HG03045 (cell line): ENCODE measurements around the gene CMPK2.
"Not testable (repeated sequence)": the region's sequence is repeated elsewhere in the genome, so short reads cannot be mapped to it uniquely, and the experiment has no call there.

ENCODE experiments used
- ATAC-seq: cut with Tn5 transposase; IDR thresholded peaks from one replicate; pipeline ENCODE4 v1.9.1; 2021; ENCODE audit warnings: mild to moderate bottlenecking, moderate library complexity; ENCODE audit not compliant: unreplicated experiment

CMPK2 gene

GRCh38 chr2:6880200-6880733 lies 14.6 kb upstream of the CMPK2 start:
- ATAC-seq = no peak

- no peak for ATAC-seq
These were observed 13.3 kb upstream of the CMPK2 start for GRCh38 chr2:6879011-6879410.

DNA sequence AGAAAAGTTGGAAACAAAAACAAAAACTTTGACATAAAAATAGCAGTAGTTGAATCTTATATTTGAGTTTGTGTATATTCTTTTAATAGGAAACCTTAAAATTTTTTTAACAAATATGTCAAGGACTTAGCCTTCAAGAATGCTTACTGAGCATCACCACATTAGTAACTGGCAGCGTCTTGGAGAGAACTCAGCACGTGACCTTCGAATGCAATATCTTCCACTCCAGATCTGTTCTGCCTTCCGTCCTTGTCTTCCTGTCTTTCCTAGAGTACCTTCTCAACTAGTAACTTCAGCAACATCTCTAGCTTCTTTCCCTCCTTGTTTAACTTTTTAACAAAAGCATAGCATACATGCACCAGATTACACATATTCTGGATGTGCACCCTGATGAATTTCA lies 12.8 kb upstream of the CMPK2 start:
- no peak for ATAC-seq

GRCh38 chr2:6877402-6878304 lies 11.9 kb upstream of the CMPK2 start, which contains the start of gene RSAD2:
Gene RSAD2, plus strand, starts transcription at chr2:6877777. Its CDS starts 24 bp downstream, at chr2:6877801.
- peak; percentile 76 for ATAC-seq

DNA sequence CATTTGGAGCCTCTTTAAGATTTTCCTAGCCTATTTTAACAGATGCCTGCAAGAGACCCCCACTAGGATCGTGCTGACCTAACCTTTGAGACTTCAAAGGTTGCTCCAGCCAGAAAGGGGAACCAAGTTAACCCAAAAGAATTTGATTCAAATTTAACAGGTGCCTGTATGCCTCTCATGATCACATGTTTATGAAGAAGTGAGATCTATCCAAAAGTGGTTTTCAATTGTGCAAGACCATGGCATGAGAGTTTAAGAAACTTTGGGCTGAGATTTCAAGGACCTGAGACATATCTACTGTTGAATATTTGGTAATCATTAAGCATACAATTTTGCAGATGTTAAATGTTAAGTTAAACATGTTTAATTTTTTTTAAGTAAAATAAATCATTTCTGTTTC lies 10.6 kb upstream of the CMPK2 start:
- no peak for ATAC-seq

DNA sequence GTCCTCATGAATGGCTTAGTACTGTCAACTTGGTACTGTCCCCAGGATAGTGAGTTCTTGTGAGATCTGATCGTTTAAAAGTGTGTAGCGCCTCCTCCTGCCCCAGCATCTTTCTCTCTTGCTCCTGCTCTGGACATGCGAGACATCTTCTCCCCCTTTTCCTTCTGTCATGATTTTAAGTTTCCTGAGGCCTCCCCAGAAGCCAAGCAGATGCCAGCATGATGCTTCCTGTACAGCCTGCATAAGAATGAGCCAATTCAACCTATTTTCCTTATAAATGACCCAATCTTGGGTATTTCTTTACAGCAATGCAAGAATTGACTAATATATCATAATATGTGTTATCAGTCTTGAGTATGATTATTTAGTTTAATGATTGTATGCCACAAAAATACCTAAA lies 8.3 kb upstream of the CMPK2 start:
- no peak for ATAC-seq

DNA sequence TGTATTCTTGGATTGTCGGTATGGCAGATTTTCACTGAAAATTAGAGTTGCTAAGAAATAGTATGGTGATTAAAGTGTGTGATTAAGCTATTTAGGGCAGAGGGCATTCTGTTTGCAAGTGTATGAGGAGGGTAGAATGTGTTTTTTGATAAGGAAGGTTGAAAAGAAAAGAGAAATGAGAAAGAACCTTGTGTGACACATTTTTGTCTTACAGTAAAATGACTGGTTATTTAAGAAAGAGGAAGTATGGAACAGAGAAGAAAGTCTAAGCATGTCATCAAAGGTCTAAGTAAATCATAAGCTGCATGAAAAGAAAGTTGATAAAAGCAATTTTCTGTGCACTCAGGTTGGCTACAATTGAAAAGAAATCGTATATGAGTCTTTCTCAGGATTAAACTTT lies 6.7 kb upstream of the CMPK2 start:
- ATAC-seq = no peak

- ATAC-seq = no peak
These were observed 1.3 kb upstream of the CMPK2 start for GRCh38 chr2:6866982-6867381.

DNA sequence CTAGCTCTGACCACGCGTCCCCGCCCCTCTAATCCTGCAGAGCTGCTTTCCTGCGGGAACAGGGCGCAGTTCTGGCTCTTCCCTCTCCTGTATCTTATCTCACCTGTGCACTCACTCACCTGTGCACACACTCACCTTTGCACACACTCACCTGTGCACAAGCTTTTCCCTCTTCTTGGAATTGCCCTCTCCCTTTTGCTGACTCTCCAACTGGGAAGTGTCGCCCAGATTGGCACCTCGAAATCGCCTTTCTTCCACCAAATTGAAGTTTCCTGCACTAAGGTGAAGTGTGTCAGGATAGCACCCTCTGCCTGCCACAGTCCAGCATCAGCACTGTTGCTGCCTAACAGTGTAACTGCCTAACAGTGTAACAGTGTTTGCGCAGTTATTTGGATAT lies 566 bp upstream of the CMPK2 start:
- ATAC-seq = peak; percentile 4

GRCh38 chr2:6864923-6865345 lies 773 bp downstream of the CMPK2 start:
- ATAC-seq = peak; percentile 15

GRCh38 chr2:6864231-6864754 lies 1.4 kb downstream of the CMPK2 start:
- ATAC-seq = no peak

DNA sequence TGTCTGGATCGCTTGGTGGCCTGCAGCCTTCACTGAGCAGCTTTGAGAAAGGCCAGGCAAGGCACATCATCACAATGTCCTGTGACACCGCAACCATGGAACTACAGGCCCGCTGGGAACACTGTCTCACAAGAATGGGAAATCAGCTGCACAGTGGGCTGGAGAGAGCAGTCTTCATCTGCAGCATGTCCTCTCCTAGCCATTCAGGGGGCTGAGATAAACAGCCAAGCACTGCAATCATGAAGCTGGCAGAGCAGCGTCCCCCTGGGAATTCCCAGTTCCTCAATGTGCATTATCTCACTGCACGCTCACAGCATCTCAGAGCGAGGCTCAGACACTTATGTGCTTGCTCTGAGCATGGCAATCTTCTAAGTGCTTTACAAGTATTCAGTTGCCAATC lies 1.9 kb downstream of the CMPK2 start:
- no peak for ATAC-seq

GRCh38 chr2:6860296-6860695 lies 5.4 kb downstream of the CMPK2 start:
- no peak for ATAC-seq

GRCh38 chr2:6858466-6859027 lies 7.2 kb downstream of the CMPK2 start:
- ATAC-seq = not testable (repeated sequence)

GRCh38 chr2:6856548-6856920 lies 9.2 kb downstream of the CMPK2 start:
- no peak for ATAC-seq

DNA sequence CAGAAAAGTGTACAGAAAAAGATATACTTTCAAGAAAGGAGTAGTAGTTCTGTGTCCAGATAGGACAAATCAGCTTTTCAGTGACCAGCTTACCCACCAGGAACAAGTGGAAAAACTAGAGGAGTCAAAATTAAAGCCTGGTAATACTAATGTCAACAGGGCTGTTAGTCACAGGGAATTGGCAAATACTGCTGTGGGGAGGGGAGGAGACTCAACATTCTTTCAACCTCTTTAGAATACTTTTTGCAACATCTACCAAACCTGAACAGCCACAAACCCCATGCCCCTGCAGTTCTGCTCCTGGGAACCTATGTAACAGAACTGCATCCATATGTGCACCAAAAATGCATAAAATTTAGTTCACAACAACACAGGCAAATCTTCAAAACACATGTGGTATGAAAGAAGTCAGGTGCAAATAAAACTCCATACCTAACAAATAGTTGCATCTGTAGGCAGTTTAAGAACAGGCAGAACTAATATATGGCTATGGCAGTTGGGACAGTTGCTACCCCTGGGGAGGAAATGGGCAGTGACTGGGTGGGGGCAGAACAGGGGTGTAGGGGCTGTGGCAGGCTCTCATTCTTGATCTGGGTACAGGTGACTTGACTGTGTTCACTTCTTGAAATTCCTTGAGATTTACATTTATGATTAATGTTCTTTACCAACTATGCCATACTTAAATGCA lies 9.7 kb downstream of the CMPK2 start:
- no peak for ATAC-seq

DNA sequence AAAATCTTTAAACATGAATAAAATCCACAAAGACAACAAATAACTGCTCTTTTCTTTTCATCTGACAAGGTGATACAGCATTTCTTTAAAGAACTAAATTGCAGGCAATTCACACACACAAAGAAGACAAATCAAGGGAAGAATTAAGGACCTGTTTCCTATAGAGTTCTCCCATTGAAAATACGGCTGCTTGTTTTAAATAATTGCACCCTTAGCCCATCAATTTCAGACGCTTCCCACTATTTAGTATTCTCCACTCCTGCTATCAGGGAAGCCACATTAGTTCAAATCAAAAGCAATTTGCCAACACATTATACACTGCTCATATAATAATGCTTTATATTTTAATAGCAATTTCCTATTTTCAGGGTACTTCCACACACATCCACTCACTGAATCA lies 11.3 kb downstream of the CMPK2 start:
- ATAC-seq = no peak

- ATAC-seq = no peak
These were observed 13.5 kb downstream of the CMPK2 start for GRCh38 chr2:6852195-6852594.

GRCh38 chr2:6846967-6847681 lies 18.6 kb downstream of the CMPK2 start:
- no peak for ATAC-seq

- ATAC-seq = no peak
These were observed 19.2 kb downstream of the CMPK2 start for GRCh38 chr2:6846540-6846939.

DNA sequence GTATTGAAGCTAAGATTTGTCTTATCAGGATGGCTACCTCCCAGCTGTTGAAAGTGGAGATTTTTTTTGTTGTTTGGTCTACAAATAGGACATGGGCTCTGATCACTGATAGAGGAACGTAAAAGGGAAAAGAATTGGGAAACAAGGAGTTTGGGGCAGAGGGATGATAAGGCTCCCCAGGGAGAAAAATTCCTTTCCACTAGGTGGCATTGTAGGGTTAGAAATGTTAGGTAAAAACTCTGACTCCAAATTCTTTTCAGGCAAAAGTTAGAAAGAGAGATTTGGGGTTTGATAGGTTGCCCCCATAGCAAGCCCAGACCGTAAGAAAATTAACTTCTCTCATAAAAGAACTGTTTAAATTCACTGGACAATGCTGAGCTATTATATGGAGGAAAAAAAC lies 19.8 kb downstream of the CMPK2 start:
- ATAC-seq = no peak
